Neural progenitor cell (in vitro differentiated cells): ENCODE data around the gene FN3KRP.

Experiments
- EZH2 ChIP-seq: fragments of 200-600 bp; sonication (generic); IDR thresholded peaks from 2 replicates; pipeline ENCODE4 v1.6.1; 2017; ENCODE audit warnings: antibody characterized with exemption, mild to moderate bottlenecking, moderate library complexity
- EZH2phosphoT487 ChIP-seq: fragments of 200-600 bp; sonication (generic); IDR thresholded peaks from 2 replicates; pipeline ENCODE4 v1.6.1; 2017; ENCODE audit warnings: antibody characterized with exemption
- TF ChIP-seq, protein P1 (sequence below): fragments of 200-600 bp; sonication (generic); IDR thresholded peaks from 2 replicates; pipeline ENCODE4 v1.5.1; 2017; ENCODE audit warnings: antibody characterized with exemption, mild to moderate bottlenecking

- TF ChIP-seq, protein P1, sequence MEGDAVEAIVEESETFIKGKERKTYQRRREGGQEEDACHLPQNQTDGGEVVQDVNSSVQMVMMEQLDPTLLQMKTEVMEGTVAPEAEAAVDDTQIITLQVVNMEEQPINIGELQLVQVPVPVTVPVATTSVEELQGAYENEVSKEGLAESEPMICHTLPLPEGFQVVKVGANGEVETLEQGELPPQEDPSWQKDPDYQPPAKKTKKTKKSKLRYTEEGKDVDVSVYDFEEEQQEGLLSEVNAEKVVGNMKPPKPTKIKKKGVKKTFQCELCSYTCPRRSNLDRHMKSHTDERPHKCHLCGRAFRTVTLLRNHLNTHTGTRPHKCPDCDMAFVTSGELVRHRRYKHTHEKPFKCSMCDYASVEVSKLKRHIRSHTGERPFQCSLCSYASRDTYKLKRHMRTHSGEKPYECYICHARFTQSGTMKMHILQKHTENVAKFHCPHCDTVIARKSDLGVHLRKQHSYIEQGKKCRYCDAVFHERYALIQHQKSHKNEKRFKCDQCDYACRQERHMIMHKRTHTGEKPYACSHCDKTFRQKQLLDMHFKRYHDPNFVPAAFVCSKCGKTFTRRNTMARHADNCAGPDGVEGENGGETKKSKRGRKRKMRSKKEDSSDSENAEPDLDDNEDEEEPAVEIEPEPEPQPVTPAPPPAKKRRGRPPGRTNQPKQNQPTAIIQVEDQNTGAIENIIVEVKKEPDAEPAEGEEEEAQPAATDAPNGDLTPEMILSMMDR: no peak
- no peak for TF ChIP-seq EZH2
- TF ChIP-seq EZH2phosphoT487: no peak
Observed at GRCh38 chr17:82685291-82685690, 31.2 kb upstream of the FN3KRP start.
